Erythroblast (primary cell): ENCODE data around the gene MED13L.

ENCODE experiments used
- GATA1 ChIP-seq: IDR thresholded peaks from 2 replicates; pipeline ENCODE4 v1.6.1; 2011; ENCODE audit warnings: low read depth, mild to moderate bottlenecking, control low read depth, low read length, moderate library complexity
- POLR2A ChIP-seq: IDR thresholded peaks from 2 replicates; pipeline ENCODE4 v1.6.1; 2011; ENCODE audit warnings: mild to moderate bottlenecking, low read length

GRCh38 chr12:116000252-116000651 lies 277.2 kb downstream of the MED13L start:
- no peak for TF ChIP-seq POLR2A
- no peak for TF ChIP-seq GATA1
